GM18526 (cell line): ENCODE data around the gene NANOS3.
A peak's percentile ranks its signal among the peaks of the same experiment; 100 is the strongest.

Experiments used
- POLR2A ChIP-seq: IDR thresholded peaks from 3 replicates; pipeline ENCODE4 v1.6.1; 2011; ENCODE audit not compliant: insufficient read length; ENCODE audit errors: extremely low read depth

The NANOS3 gene

DNA sequence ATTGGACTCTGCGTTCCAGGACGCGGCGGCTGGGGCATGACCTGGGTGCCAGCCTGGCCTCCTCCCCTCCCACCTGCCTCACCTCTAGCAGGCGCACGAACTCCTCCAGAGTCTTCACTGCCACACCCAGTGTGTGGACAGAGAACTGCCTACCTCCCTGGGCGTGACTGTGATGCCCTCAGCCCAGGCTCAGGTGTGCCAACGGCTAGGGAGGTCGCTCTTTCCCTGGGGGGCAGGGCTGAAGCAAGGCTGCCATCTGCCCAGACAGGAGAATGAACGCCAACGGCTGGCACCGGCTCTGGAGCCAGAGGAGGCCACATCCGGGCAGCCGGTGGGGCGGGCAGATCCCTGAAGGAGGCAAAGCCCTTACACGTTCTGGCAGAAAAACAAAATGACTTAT is 11.3 kb downstream of the NANOS3 start:
- TF ChIP-seq POLR2A, result no peak

DNA sequence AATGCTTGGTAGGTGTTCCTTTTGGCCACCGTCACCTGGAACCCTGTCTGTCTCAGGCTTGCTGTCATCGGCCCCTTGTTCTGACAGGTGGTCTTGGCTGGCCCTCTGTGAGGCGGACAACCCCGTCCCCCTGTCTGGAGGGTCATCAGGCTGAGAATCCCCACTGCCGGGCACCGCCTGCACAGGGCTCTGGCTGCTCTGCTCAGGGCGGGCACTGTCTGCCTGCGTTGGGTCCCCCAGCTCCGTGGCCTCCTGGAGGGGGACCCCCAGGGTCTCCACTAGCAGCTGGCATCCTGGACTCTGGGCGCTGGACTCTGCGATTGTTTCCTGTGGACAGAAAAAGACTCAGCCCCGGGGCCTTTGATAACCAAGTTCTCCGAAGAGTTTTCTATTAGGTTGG is 13.2 kb downstream of the NANOS3 start:
- TF ChIP-seq POLR2A, result no peak

DNA sequence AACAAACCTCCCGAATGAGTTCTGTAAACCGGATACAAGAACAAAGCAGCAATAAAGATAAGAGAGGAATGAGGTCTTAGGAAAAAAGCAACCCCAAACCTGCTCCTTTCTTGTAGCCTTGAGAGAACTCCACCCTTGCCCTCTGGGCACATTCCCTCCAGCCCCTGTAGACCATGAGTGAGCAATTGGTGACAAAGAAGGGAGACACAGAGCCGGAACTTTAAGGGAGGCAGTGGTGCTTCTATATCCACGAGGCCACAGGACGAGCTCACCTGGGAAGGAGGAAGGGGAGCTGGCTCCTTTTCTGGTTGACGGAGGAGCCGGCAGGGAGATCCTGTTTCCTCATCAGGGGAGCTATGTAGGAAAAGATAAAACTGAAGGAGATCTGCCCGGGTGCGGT is 15.9 kb downstream of the NANOS3 start:
- no peak for TF ChIP-seq POLR2A

DNA sequence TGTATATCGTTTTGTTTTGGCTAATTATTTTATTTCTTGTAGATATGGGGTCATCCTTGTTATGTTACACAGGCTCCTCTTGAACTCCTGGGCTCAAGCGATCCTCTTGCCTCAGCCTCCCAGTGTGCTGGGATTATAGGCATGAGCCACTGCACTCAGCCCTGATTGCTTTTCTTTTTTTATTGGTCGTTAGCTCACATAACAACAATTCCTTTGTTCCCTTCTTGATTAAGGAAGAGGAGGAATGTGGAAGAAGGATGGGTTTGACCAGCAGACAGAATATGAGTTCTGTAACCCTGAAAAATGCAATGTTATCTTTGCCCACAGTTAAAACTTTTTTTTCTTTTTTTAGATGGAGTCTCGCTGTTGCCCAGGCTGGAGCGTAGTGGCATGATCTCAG is 17.6 kb downstream of the NANOS3 start:
- no peak for TF ChIP-seq POLR2A

DNA sequence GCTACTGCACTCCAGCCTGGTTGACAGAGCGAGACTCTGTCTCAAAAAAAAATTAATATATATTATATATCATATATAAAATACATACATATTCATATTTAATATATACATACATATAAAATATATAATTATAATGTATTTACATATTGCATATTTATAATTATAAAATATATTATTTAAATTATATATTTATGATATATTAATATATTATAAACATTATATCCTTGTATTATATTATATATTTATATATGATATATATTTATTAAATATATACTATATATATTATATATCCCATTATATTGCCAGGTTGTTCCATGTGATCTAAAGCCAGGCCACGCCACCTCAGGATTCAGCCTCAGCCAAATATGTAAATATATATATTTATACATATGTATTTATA is 19.3 kb downstream of the NANOS3 start:
- no peak for TF ChIP-seq POLR2A

DNA sequence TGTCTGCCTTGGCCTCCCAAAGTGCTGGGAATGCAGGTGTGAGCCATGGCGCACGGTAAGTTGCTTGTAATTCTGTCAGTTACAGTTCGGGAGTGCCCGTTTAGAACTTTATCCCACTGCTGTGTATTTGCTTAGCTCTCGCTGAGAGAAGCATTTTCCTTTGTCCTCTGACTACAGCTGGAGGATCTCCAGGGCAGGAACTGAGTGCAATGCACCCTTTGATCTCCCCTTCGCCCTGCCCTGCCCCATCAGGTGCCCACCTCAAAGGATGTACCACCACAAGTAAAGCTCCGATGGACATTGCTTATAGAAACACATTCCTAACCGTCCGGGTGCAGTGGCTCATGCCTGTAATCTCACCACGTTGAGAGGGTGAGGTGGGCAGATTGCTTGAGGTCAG is 22.5 kb downstream of the NANOS3 start:
- TF ChIP-seq POLR2A, result no peak

DNA sequence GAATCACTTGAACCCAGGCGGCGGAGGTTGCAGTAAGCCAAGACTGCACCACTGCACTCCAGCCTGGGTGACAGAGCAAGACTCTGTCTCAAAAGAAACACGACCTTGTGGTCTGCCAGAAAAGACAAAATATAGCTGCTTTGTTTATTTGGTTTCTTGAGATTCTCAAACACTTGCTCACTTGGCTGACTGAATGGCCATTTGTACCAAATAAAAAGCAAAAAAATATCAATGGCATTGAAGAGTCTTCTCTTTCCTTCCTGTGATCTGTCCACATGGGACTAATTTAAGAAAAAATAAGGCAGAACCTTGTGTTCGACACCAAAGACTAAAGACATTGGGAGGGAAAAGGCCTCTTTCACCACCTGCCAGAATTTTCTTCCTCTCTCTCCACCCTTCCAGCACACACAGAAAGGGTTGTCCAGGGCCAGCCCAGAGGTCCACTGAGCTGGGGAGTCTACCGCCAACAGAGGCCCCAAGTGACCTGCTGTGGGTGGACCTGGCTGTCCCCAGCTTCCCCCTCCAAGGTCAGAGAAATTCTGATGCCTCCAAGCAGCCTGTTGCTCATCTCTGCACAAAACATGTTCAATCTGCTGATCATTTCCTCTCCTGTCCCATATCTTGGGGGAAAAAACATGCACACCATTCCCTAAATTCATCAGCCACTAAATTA is 23.1 kb downstream of the NANOS3 start:
- no peak for TF ChIP-seq POLR2A

DNA sequence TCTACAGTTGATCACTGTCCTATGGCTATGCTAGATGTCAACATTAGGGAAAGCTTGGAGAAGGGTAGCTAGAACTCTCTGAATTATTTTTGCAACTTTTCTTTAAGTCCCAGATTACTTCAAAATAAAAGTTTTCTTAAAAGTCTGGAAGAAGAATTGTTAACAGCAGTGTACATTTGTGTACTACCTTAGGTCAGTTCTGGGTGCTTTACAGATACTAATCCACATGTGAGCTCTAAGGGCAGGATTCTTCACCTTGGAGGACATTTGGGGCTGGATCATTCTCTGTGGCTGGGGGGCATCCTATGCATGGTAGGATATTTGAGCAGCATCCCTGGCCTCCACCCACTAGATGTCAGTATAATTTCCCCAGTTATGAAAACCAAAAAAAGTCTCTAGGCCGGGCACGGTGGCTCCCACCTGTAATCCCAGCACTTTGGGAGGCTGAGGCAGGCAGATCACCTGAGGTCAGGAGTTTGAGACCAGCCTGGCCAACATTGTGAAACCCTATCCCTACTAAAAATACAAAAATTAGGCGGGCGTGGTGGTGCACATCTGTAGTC is 26.1 kb downstream of the NANOS3 start:
- TF ChIP-seq POLR2A, result no peak

DNA sequence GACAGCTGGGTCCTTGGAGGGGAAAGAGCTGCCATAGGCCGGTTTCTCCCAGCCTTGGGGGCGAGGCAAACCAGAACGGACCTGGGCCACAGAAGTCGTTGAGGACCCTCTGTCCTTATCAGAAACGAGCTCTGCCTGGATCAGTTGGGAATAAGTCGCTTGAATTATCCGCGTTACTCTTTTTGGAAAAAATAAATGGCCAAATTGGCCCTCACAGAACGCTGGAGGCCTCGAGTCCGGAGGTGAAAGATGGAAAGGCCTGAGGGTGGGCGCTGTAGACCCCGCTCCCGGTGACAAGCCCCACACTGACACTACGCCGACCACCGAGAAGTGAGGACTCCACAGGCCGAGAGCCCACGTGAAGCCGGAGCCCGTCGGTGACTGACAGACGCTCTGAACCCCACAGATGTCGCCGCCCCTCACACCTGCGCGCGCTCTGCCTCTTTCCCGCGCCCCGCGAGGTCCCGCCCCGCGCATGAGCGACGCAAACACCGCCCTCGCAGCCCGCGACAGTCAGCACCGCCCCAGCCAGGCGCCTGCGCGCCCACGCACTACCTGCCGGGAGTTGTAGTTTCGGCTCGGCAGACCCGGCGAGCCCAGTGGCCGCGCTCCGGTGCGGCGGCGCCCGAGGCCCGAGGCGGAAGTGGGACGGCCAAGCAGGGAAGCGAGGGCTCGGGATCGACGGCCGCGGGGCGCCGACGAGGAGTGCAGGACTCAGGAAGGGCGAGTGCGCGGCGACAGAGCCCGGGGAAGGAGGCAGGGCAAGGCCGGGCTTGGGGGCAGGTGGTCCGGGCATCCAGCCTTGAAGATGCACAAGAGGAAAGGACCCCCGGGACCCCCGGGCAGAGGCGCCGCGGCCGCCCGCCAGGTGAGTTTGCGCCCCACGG is 28.9 kb downstream of the NANOS3 start, which contains the start of the genes BRME1 and CC2D1A:
Gene BRME1, minus strand, starts transcription at position 484 of the 887 bp plus-strand sequence. CDS start 1,225 bp downstream, outside the sequence.
Gene CC2D1A, plus strand, starts transcription at position 568 of the 887 bp plus-strand sequence. Its CDS starts 241 bp downstream, at position 809.
- peak; percentile 61 for TF ChIP-seq POLR2A

DNA sequence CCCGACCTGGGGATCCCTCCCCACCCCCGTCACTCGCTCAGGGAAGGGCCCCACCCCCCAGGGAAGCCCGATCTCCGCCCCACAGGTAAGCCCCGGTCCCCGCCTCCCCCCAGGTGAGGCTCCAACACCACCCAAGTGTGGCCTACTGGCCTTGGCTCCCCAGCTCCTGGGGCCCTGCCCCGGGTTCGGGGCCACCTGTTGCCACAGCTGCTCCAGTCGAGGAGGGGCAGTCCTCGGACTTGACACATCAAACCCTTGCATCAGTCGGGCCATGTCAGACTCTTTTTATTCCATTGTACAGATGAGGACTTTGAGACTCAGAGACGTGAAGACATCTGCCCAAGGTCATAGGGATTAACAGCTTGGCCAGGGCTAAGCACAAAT is 29.6 kb downstream of the NANOS3 start:
- TF ChIP-seq POLR2A, result no peak

DNA sequence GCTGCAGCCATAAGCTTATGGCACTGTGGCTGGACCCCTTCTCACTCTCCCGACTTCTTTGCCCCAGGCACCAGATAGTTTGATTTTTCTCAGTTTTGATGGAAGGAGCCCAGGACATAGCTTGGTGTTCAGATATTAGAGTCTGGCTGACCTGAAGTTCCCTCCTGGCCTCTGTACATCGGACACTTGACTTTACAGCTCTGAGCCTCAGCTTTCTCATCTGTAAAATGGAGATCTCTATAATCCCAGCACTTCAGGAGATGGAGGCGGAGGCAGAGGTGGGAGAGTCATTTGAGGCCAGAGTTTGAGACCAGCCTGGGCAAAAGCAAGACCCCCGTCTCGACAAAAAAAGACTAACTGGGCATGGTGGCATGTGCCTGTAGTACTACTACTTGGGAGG is 30.0 kb downstream of the NANOS3 start:
- no peak for TF ChIP-seq POLR2A

DNA sequence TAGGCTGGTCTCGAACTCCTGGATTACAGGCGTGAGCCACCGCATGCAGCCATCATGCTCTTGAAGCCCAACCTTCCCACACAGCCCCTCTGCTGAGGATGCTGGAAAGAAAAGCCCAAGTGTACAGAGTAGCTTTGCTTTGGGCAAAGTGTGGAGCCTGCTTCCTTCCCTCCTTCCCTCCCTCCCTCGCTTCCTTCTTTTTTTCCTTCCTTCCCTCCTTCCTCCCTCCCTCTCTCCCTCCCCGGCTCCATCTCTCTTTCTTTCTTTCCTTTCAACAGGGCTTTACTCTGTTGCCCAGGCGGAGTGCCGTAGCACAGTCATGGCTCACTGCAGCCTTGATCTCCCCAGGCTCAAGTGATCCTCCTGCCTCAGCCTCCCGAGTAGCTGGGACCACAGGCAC is 31.7 kb downstream of the NANOS3 start:
- TF ChIP-seq POLR2A, result no peak

DNA sequence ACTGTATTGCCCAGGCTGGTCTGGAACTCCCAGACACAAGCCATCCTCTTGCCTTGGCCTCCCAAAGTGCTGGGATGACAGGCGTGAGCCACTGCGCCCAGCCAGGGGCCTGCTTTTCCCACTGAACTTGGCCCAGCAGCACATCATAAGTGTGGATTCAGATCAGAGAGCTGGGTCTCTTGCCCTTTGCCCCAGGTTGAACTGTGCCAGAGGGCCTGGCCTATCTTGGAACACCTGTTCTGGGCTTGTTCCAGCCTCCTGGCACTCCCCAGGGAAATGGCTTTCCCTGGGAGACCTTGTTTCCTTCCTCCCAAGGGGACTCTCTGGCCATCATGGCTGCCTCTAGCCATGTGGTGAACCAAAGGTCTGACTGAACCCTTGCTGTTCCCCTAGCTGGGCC is 32.5 kb downstream of the NANOS3 start:
- TF ChIP-seq POLR2A, result no peak

DNA sequence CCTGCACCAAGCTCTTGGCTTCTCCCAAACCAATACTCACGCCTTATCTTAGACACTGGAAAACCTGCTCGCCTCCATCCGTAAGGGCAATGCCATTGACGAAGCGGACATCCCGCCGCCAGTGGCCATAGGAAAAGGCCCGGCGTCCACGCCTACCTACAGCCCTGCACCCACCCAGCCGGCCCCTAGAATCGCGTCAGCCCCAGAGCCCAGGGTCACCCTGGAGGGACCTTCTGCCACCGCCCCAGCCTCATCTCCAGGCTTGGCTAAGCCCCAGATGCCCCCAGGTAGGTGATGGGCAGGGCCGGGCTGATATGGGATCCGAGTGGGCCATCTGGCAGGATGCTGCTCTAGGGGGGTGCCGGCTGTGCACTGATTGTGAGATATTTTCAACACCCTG is 36.4 kb downstream of the NANOS3 start:
- no peak for TF ChIP-seq POLR2A

DNA sequence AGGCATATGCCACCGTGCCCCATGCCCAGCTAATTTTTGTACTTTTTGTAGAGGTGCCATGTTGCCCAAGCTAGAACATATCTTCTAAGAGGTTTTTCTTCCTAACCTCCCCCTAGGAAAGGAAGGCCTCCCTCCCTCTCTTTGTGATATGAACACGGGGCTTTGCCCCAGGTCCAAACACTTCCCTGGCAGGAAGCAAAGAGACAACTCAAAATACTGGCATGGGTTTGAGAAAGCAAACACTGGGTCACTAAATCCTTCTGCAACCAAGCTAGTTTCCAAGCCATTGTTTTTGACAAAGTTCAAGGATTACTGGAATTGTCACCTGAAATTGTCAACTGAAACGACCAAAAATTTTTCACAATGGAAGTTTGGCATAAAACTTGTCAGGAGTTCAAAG is 37.8 kb downstream of the NANOS3 start:
- TF ChIP-seq POLR2A, result no peak

DNA sequence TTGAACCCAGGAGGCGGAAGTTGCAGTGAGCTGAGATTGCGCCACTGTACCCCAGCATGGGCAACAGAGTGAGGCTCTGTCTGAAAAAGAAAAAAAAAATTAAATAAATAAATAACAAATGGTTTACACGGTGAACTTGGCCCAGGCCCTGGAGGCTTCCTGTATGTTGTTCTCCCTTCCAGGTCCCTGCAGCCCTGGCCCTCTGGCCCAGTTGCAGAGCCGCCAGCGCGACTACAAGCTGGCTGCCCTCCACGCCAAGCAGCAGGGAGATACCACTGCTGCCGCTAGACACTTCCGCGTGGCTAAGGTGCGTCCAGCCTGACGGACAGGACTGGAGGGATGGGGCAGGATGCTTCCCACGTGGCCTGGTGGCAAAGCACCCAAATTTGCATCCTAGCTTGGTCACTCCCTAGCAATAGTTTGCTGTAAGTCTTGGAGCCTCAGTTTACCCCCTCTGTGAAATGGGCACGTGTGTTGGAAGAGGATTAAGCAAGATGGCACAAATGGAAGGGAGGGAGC is 41.0 kb downstream of the NANOS3 start:
- no peak for TF ChIP-seq POLR2A
